ENCODE measurements around the gene DAW1. TPM values are rescaled to one million over a fixed set of nuclear protein-coding genes. Genes with fewer than 3 reads are reported as not detected.
"Not testable (repeated sequence)": the region's sequence is repeated elsewhere in the genome, so short reads cannot be mapped to it uniquely, and the experiment has no call there.

DAW1 gene
- total and polyA plus RNA-seq, 2 of the 4 experiments (the other 2 are of a cell fraction): 0.86 to 1.4 TPM

DNA sequence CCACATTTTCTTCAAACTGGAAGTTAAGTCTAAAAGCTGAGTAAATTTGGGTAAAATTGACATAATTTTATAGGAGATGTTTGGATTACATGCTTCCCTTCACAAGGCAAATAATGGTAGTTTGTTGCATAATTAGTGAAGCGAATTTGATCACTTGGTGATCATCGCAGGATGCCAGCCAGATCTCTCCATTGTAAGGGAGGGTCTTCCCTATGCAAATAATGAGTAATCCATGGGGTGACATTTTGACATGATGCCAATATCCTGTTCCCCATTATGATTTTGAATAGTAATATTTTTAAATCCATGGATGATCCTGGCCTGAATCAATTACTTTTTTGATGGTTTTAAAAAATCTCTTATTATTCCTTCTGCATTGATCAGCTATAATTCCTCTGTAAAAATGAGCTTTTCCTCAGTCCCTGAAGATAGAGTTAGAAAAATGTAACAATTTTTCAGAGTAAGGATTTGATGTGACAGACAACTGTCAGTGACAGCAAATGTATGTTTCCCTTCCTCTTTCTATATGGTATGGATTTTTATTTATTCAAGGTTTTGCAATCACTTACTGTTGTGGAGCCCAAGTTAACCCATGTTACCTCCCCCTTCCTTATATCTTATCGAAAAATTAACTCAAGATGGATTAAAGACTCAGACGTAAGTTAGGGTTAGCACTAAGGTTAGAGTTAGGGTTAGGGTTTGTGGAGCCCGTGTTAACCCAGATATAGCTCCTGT is 36.3 kb upstream of the DAW1 start:
- Histone ChIP-seq H3K36me3 (ENCODE audit: control insufficient read depth, insufficient read depth, low read length) (no peaks in the 10 kb centered on the region), H4K5ac (ENCODE audit: low read depth, low read length) (no peak overlapping the region), H3K14ac (replicated peaks; ENCODE audit: low read depth, low read length) (no peak overlapping the region), H3K4me2 (ENCODE audit: low read depth, low read length) (no peak overlapping the region), H2AK9ac (replicated peaks; ENCODE audit: low read depth, low read length, poor library complexity) (no peak overlapping the region), H3K79me1 (ENCODE audit: low read depth in 1 of 2, low read length in 2 of 2) (no peaks in the 10 kb centered on the region), H4K20me1 (ENCODE audit: insufficient read depth, low read length) (no peaks in the 10 kb centered on the region), H3K27me3 (ENCODE audit: control insufficient read depth, insufficient read depth, low read length) (no peaks in the 10 kb centered on the region), H2BK5ac (ENCODE audit: low read depth, low read length, poor library complexity, severe bottlenecking) (no peak overlapping the region), H3K4me1 (ENCODE audit: control insufficient read depth, insufficient read depth, low read length) (no peaks in the 10 kb centered on the region), H3K27ac (ENCODE audit: insufficient read depth, low read length) (no peak overlapping the region), H2AFZ (replicated peaks; ENCODE audit: low read length, poor library complexity) (no peak overlapping the region), H4K91ac (ENCODE audit: insufficient read depth, low read depth, low read length) (no peak overlapping the region), H3K56ac (ENCODE audit: extremely low read depth, insufficient read depth, low read length) (no peak overlapping the region), H3K9ac (ENCODE audit: low read depth, low read length) (no peak overlapping the region), H2BK20ac (ENCODE audit: low read depth, low read length) (no peak overlapping the region), H2AK5ac (ENCODE audit: low read depth, low read length) (no peak overlapping the region), H3K18ac (ENCODE audit: low read depth, low read length) (no peak overlapping the region), H3K9me1 (ENCODE audit: insufficient read depth, low read length) (no peaks in the 10 kb centered on the region), H3K9me3 (ENCODE audit: control insufficient read depth, insufficient read depth, low read length) (no peaks in the 10 kb centered on the region), H3K23ac (ENCODE audit: low read depth, low read length) (no peak overlapping the region), H2BK15ac (ENCODE audit: low read depth, low read length) (no peak overlapping the region), H3K4ac (ENCODE audit: low read depth, low read length) (no peak overlapping the region), H2BK120ac (ENCODE audit: low read depth, low read length) (no peak overlapping the region), H3K4me3 (ENCODE audit: insufficient read depth, low read depth, low read length) (no peak overlapping the region), H4K8ac (ENCODE audit: low read depth in 2 of 2, low read length in 2 of 2) (no peak overlapping the region)
- ATAC-seq (ENCODE audit: low read depth) (no peak), DNase-seq (no peak)
- dilution Hi-C loops (cut with HindIII; ENCODE audit: low sequenced_read_pairs, unreplicated experiment): no loop called here
- in situ Hi-C loops (cut with MboI; ENCODE audit: low sequenced_read_pairs): no loop called here
- POLR2A ChIA-PET (ENCODE audit: unreplicated experiment): no interaction called here
- TF ChIP-seq BHLHE40 (IDR thresholded peaks at IDR 0.05; ENCODE audit: low read depth, low read length) (no peak), MAZ (IDR thresholded peaks at IDR 0.05; ENCODE audit: borderline replicate concordance, low read depth, low read length) (no peak), RAD21 (IDR thresholded peaks at IDR 0.05; ENCODE audit: low read length) (no peak)
- intact Hi-C loops (cut with micrococcal nuclease): no loop called here
- no CpG with 5 or more reads among the region's 5 CpGs for WGBS, 2 experiments (ENCODE audit: extremely low coverage in 2 of 2, insufficient read length in 1 of 2)
- CTCF ChIA-PET: interaction anchor here (0.6 to 0.9 kb wide), 3 partner anchors 11 to 143 kb away, joined by 3 to 6 read pairs (median 4); no protein-coding TSS in a partner anchor
- no TSS peak for BruUV-seq (replicated peaks)

GRCh38 chr2:227839339-227840129 is 31.9 kb upstream of the DAW1 start:
- H3K27ac ChIP-seq (ENCODE audit: insufficient read depth, low read length); H2BK20ac ChIP-seq (ENCODE audit: low read depth, low read length); ATAC-seq (ENCODE audit: low read depth); H4K5ac ChIP-seq (ENCODE audit: low read depth, low read length); H4K91ac ChIP-seq (ENCODE audit: insufficient read depth, low read depth, low read length); CTCF ChIA-PET; H4K8ac ChIP-seq (ENCODE audit: low read depth in 2 of 2, low read length in 2 of 2); H3K18ac ChIP-seq (ENCODE audit: low read depth, low read length); H3K56ac ChIP-seq (ENCODE audit: extremely low read depth, insufficient read depth, low read length); H2BK15ac ChIP-seq (ENCODE audit: low read depth, low read length); H2AK5ac ChIP-seq (ENCODE audit: low read depth, low read length); DNase-seq; H3K4me3 ChIP-seq (ENCODE audit: insufficient read depth, low read depth, low read length); intact Hi-C loops (cut with micrococcal nuclease); H4K20me1 ChIP-seq (ENCODE audit: insufficient read depth, low read length); H3K23ac ChIP-seq (ENCODE audit: low read depth, low read length); H3K36me3 ChIP-seq (ENCODE audit: control insufficient read depth, insufficient read depth, low read length); H3K79me1 ChIP-seq (ENCODE audit: low read depth in 1 of 2, low read length in 2 of 2); in situ Hi-C loops (cut with MboI; ENCODE audit: low sequenced_read_pairs); BruUV-seq (replicated peaks); H2BK5ac ChIP-seq (ENCODE audit: low read depth, low read length, poor library complexity, severe bottlenecking); H3K9ac ChIP-seq (ENCODE audit: low read depth, low read length); POLR2A ChIA-PET (ENCODE audit: unreplicated experiment); H2AK9ac ChIP-seq (replicated peaks; ENCODE audit: low read depth, low read length, poor library complexity); H3K4ac ChIP-seq (ENCODE audit: low read depth, low read length); dilution Hi-C loops (cut with HindIII; ENCODE audit: low sequenced_read_pairs, unreplicated experiment); H3K9me3 ChIP-seq (ENCODE audit: control insufficient read depth, insufficient read depth, low read length); H2BK120ac ChIP-seq (ENCODE audit: low read depth, low read length); H2AFZ ChIP-seq (replicated peaks; ENCODE audit: low read length, poor library complexity); H3K4me1 ChIP-seq (ENCODE audit: control insufficient read depth, insufficient read depth, low read length); H3K14ac ChIP-seq (replicated peaks; ENCODE audit: low read depth, low read length); H3K9me1 ChIP-seq (ENCODE audit: insufficient read depth, low read length); H3K27me3 ChIP-seq (ENCODE audit: control insufficient read depth, insufficient read depth, low read length); H3K4me2 ChIP-seq (ENCODE audit: low read depth, low read length): not testable (repeated sequence)
- no CpG with 5 or more reads among the region's 7 CpGs for WGBS, 2 experiments (ENCODE audit: extremely low coverage in 2 of 2, insufficient read length in 1 of 2)

Data from IMR-90 (cell line).